ENCODE results near the gene ELAPOR1. TPM values are rescaled to one million over a fixed set of nuclear protein-coding genes. Genes with fewer than 3 reads are reported as not detected.

ELAPOR1 gene
- total RNA-seq, 1 donor from 2014 or later, result 0.97 TPM

DNA sequence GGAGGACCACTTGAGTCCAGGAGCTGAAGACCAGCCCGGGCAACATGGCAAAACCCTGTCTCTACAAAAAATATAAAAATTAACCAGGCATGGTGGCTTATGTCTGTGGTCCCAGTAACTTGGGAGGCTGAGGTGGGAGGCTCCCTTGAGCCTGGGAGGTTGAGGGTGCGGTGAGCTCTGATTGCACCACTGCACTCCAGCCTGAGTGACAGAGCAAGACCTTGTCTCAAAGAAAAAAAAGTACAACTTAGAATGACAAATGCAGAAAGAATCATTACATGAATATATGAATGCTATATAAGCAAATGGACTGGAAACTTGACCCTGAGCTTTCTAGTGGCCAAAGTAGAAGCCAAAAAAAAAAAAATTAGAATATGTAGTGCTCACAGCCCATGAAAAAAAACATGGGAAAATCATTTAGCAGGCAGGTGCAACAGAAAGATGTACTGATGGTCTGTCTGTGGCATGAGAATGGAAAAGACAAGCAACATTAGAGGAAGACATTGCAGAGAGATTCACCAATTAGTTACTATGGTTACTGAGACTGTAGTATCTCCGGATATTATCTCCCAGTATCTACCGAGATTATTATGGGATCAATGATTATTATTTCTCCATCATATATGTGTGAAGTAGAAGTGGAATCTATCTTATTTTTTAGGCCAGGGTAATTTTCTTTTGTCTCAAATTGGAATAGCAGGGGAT, 19.2 kb downstream of the ELAPOR1 start:
- no peaks in the 10 kb centered on the region for H3K36me3 Mint-ChIP-seq (ENCODE audit: low read depth)
- no peaks in the 10 kb centered on the region for H3K4me1 Mint-ChIP-seq (ENCODE audit: low read depth)
- no peaks in the 10 kb centered on the region for H3K9me3 Mint-ChIP-seq (ENCODE audit: low read depth)
- H3K27me3 Mint-ChIP-seq (ENCODE audit: low read depth), result no peaks in the 10 kb centered on the region
- no peak for DNase-seq (ENCODE audit: low spot score)
- no peak overlapping the region for H3K4me3 Mint-ChIP-seq (ENCODE audit: unreplicated experiment)
- TF ChIP-seq, protein P1, sequence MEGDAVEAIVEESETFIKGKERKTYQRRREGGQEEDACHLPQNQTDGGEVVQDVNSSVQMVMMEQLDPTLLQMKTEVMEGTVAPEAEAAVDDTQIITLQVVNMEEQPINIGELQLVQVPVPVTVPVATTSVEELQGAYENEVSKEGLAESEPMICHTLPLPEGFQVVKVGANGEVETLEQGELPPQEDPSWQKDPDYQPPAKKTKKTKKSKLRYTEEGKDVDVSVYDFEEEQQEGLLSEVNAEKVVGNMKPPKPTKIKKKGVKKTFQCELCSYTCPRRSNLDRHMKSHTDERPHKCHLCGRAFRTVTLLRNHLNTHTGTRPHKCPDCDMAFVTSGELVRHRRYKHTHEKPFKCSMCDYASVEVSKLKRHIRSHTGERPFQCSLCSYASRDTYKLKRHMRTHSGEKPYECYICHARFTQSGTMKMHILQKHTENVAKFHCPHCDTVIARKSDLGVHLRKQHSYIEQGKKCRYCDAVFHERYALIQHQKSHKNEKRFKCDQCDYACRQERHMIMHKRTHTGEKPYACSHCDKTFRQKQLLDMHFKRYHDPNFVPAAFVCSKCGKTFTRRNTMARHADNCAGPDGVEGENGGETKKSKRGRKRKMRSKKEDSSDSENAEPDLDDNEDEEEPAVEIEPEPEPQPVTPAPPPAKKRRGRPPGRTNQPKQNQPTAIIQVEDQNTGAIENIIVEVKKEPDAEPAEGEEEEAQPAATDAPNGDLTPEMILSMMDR (IDR thresholded peaks at IDR 0.05), result no peak
- no peak overlapping the region for H3K27ac Mint-ChIP-seq (ENCODE audit: unreplicated experiment)

GRCh38 chr1:109133815-109134214, 19.9 kb downstream of the ELAPOR1 start:
- H3K27ac Mint-ChIP-seq (ENCODE audit: unreplicated experiment), result no peak overlapping the region

DNA sequence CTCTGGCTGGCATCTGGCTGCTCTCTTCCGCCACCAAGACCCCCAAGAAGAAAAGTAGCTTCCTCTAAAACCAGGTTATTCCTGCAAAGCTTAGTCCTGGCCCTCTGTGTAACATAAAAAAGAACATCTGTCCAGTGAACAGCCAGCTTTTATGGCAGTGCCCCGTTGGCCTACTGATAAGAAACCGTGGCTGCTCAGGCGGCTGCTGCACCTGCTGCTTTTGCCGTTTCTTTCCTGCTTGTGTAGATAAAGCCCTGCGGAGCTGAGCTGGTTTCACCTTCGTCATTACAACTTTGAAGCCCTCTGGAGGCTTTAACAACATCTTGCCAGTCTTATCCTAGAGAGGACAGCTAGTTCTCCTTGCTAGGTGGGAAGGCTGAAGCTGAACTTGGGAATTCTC, 20.5 kb downstream of the ELAPOR1 start:
- H3K27ac Mint-ChIP-seq (ENCODE audit: unreplicated experiment), result no peak overlapping the region
- no peaks in the 10 kb centered on the region for H3K36me3 Mint-ChIP-seq (ENCODE audit: low read depth)
- no peak for DNase-seq (ENCODE audit: low spot score)
- TF ChIP-seq, protein P1 (IDR thresholded peaks at IDR 0.05), result no peak
- H3K9me3 Mint-ChIP-seq (ENCODE audit: low read depth), result no peaks in the 10 kb centered on the region
- H3K4me1 Mint-ChIP-seq (ENCODE audit: low read depth), result no peaks in the 10 kb centered on the region
- no peaks in the 10 kb centered on the region for H3K27me3 Mint-ChIP-seq (ENCODE audit: low read depth)
- no peak overlapping the region for H3K4me3 Mint-ChIP-seq (ENCODE audit: unreplicated experiment)

More at GRCh38 chr1:109133815-109134214, 19.9 kb downstream of the ELAPOR1 start:
- no peak for DNase-seq (ENCODE audit: low spot score)
- H3K4me1 Mint-ChIP-seq (ENCODE audit: low read depth), result no peaks in the 10 kb centered on the region
- TF ChIP-seq, protein P1 (IDR thresholded peaks at IDR 0.05), result no peak
- H3K27me3 Mint-ChIP-seq (ENCODE audit: low read depth), result no peaks in the 10 kb centered on the region
- H3K36me3 Mint-ChIP-seq (ENCODE audit: low read depth), result no peaks in the 10 kb centered on the region
- no peaks in the 10 kb centered on the region for H3K9me3 Mint-ChIP-seq (ENCODE audit: low read depth)
- no peak overlapping the region for H3K4me3 Mint-ChIP-seq (ENCODE audit: unreplicated experiment)

DNA sequence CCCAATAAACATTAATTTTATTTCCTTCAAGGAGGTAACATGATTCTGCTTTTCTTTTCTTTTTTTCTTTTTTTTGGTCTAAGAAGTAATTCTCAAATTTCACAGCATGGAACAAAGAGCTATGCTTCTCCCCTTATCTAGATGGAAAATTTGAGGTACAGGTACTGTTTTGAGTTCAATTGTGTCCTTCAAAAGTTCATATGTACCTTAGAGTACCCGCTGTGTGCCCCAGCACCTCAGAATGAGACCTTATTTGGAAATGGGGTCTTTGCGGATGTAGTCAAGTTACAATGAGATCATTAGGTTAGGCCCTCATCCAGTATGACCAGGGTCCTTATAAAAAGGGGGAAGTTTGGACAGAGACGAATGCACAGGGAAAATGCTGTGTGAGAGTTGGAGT, 22.0 kb downstream of the ELAPOR1 start:
- Mint-ChIP-seq H3K4me1 (ENCODE audit: low read depth) (no peaks in the 10 kb centered on the region), H3K4me3 (ENCODE audit: unreplicated experiment) (no peak overlapping the region), H3K9me3 (ENCODE audit: low read depth) (no peaks in the 10 kb centered on the region), H3K36me3 (ENCODE audit: low read depth) (no peaks in the 10 kb centered on the region), H3K27ac (ENCODE audit: unreplicated experiment) (no peak overlapping the region), H3K27me3 (ENCODE audit: low read depth) (no peaks in the 10 kb centered on the region)
- TF ChIP-seq, protein P1 (IDR thresholded peaks at IDR 0.05), result no peak
- DNase-seq (ENCODE audit: low spot score), result no peak

DNA sequence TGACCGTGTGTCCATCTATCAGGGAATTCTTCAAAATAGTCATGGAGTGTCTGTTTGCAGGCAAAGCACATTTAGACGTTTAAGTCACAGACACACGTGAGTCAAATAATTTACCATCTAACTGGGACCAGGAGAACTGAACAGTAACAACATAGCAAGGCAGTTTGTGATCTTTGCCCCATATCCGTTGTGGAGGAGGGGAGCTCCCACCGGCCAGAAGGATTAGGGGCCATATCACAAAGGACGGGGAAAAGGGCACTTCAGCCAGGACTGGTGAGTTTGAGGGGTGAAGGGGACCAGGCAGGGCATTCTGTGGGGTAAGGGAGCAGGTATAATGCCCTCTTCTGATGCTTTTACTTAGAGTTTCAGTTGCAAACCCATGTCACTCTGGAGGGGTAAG, 22.9 kb downstream of the ELAPOR1 start:
- Mint-ChIP-seq H3K27me3 (ENCODE audit: low read depth) (no peaks in the 10 kb centered on the region), H3K4me3 (ENCODE audit: unreplicated experiment) (no peak overlapping the region), H3K27ac (ENCODE audit: unreplicated experiment) (no peak overlapping the region), H3K9me3 (ENCODE audit: low read depth) (no peaks in the 10 kb centered on the region), H3K4me1 (ENCODE audit: low read depth) (no peaks in the 10 kb centered on the region), H3K36me3 (ENCODE audit: low read depth) (no peaks in the 10 kb centered on the region)
- no peak for DNase-seq (ENCODE audit: low spot score)
- TF ChIP-seq, protein P1 (IDR thresholded peaks at IDR 0.05), result no peak
